ENCODE measurements around the gene STK38. TPM values are rescaled to one million over a fixed set of nuclear protein-coding genes. Genes with fewer than 3 reads are reported as not detected.
A peak's percentile ranks its signal among the peaks of the same experiment; 100 is the strongest.
"Not testable (repeated sequence)": the region's sequence is repeated elsewhere in the genome, so short reads cannot be mapped to it uniquely, and the experiment has no call there.

STK38 gene
- total and polyA plus RNA-seq, 2 experiments from 2014 or later, result 17.1 to 35.3 TPM

GRCh38 chr6:36592221-36592655, 45.0 kb upstream of the STK38 start:
- Histone ChIP-seq H3K4me3 (no peak overlapping the region), H3K4me1 (ENCODE audit: low read depth) (peaks cover 7% of the 10 kb centered on the region), H3K36me3 (peaks cover 7% of the 10 kb centered on the region), H3K27me3 (no peaks in the 10 kb centered on the region), H3K27ac (no peak overlapping the region), H3K9me3 (ENCODE audit: low read depth) (no peaks in the 10 kb centered on the region)
- no peak for DNase-seq (ENCODE audit: low read depth in 1 of 2, low spot score in 1 of 2)
- no peak for TF ChIP-seq CTCF (IDR thresholded peaks at IDR 0.05; ENCODE audit: low read depth, low read length)

- H3K4me3 ChIP-seq, result no peak overlapping the region
- H3K36me3 ChIP-seq, result no peaks in the 10 kb centered on the region
- H3K9me3 ChIP-seq (ENCODE audit: low read depth), result no peaks in the 10 kb centered on the region
- DNase-seq (ENCODE audit: low read depth in 1 of 2, low spot score in 1 of 2), result peak in 1 of 2 donors; percentile 83
- no peak for TF ChIP-seq CTCF (IDR thresholded peaks at IDR 0.05; ENCODE audit: low read depth, low read length)
- H3K27me3 ChIP-seq, result no peaks in the 10 kb centered on the region
- no peaks in the 10 kb centered on the region for H3K4me1 ChIP-seq (ENCODE audit: low read depth)
- no peak overlapping the region for H3K27ac ChIP-seq
These were observed 43.0 kb upstream of the STK38 start for GRCh38 chr6:36590237-36590636.

GRCh38 chr6:36589025-36589400, 41.7 kb upstream of the STK38 start:
- H3K27ac ChIP-seq; H3K36me3 ChIP-seq; DNase-seq (ENCODE audit: low read depth in 1 of 2, low spot score in 1 of 2); H3K4me3 ChIP-seq; H3K4me1 ChIP-seq (ENCODE audit: low read depth); H3K27me3 ChIP-seq; H3K9me3 ChIP-seq (ENCODE audit: low read depth): not testable (repeated sequence)

GRCh38 chr6:36586606-36587005, 39.3 kb upstream of the STK38 start:
- TF ChIP-seq CTCF (IDR thresholded peaks at IDR 0.05; ENCODE audit: low read depth, low read length), result no peak
- Histone ChIP-seq H3K4me3 (no peak overlapping the region), H3K9me3 (ENCODE audit: low read depth) (no peaks in the 10 kb centered on the region), H3K27ac (no peak overlapping the region), H3K4me1 (ENCODE audit: low read depth) (no peaks in the 10 kb centered on the region), H3K36me3 (no peaks in the 10 kb centered on the region), H3K27me3 (no peaks in the 10 kb centered on the region)
- no peak for DNase-seq (ENCODE audit: low read depth in 1 of 2, low spot score in 1 of 2)

GRCh38 chr6:36581716-36582115, 34.4 kb upstream of the STK38 start:
- DNase-seq (ENCODE audit: low read depth in 1 of 2, low spot score in 1 of 2), result no peak
- Histone ChIP-seq H3K4me1 (ENCODE audit: low read depth) (peaks cover 17% of the 10 kb centered on the region), H3K4me3 (no peak overlapping the region), H3K36me3 (no peaks in the 10 kb centered on the region), H3K27me3 (no peaks in the 10 kb centered on the region), H3K9me3 (ENCODE audit: low read depth) (no peaks in the 10 kb centered on the region), H3K27ac (no peak overlapping the region)
- TF ChIP-seq CTCF (IDR thresholded peaks at IDR 0.05; ENCODE audit: low read depth, low read length), result no peak

GRCh38 chr6:36580184-36580526, 32.9 kb upstream of the STK38 start:
- no peak for TF ChIP-seq CTCF (IDR thresholded peaks at IDR 0.05; ENCODE audit: low read depth, low read length)
- H3K27me3 ChIP-seq, result no peaks in the 10 kb centered on the region
- peak overlapping the region; percentile 96 for H3K27ac ChIP-seq
- no peak overlapping the region for H3K4me3 ChIP-seq
- peaks cover 17% of the 10 kb centered on the region for H3K4me1 ChIP-seq (ENCODE audit: low read depth)
- no peaks in the 10 kb centered on the region for H3K36me3 ChIP-seq
- DNase-seq (ENCODE audit: low read depth in 1 of 2, low spot score in 1 of 2), result no peak
- H3K9me3 ChIP-seq (ENCODE audit: low read depth), result no peaks in the 10 kb centered on the region
